ENCODE results near the gene NAALADL2. TPM values are rescaled to one million over a fixed set of nuclear protein-coding genes. Genes with fewer than 3 reads are reported as not detected.
A peak's percentile ranks its signal among the peaks of the same experiment; 100 is the strongest.

Gene NAALADL2
- polyA plus RNA-seq, 3 donors from 2014 or later = 0.10 TPM; not detected in 2

- Mint-ChIP-seq H3K4me3 (no peak overlapping the region), H3K9me3 (peaks cover 3 to 27% (median 18%) of the 10 kb centered on the region in 6 donors), H3K4me1 (no peaks in the 10 kb centered on the region), H3K27ac (no peak overlapping the region), H3K27me3 (ENCODE audit: low read depth in 3 of 3) (peaks cover 0 to under 1% (median 0%) of the 10 kb centered on the region in 3 donors), H3K36me3 (no peaks in the 10 kb centered on the region)
- no peak for DNase-seq
These were observed 160.0 kb downstream of the NAALADL2 start for GRCh38 chr3:175018946-175019727.

- Mint-ChIP-seq H3K4me3 (no peak overlapping the region), H3K36me3 (no peaks in the 10 kb centered on the region), H3K4me1 (no peaks in the 10 kb centered on the region), H3K27ac (no peak overlapping the region), H3K9me3 (peaks cover 4 to 27% (median 14%) of the 10 kb centered on the region in 6 donors), H3K27me3 (ENCODE audit: low read depth in 3 of 3) (no peaks in the 10 kb centered on the region)
- DNase-seq = no peak
These were observed 161.0 kb downstream of the NAALADL2 start for GRCh38 chr3:175020101-175020500.

GRCh38 chr3:175029828-175030227, 170.7 kb downstream of the NAALADL2 start:
- Mint-ChIP-seq H3K27me3 (ENCODE audit: low read depth in 3 of 3) (peaks cover 0 to 2% (median 0%) of the 10 kb centered on the region in 3 donors), H3K4me1 (no peaks in the 10 kb centered on the region), H3K36me3 (no peaks in the 10 kb centered on the region), H3K9me3 (peaks cover 5 to 23% (median 13%) of the 10 kb centered on the region in 6 donors), H3K4me3 (no peak overlapping the region), H3K27ac (no peak overlapping the region)
- no peak for DNase-seq

GRCh38 chr3:175039875-175040274, 180.7 kb downstream of the NAALADL2 start:
- peaks cover 13 to 44% (median 24%) of the 10 kb centered on the region in 6 donors for H3K9me3 Mint-ChIP-seq
- no peaks in the 10 kb centered on the region for H3K27me3 Mint-ChIP-seq (ENCODE audit: low read depth in 3 of 3)
- no peaks in the 10 kb centered on the region for H3K36me3 Mint-ChIP-seq
- no peaks in the 10 kb centered on the region for H3K4me1 Mint-ChIP-seq
- DNase-seq = no peak
- no peak overlapping the region for H3K27ac Mint-ChIP-seq
- no peak overlapping the region for H3K4me3 Mint-ChIP-seq

- no peak for DNase-seq
- Mint-ChIP-seq H3K4me1 (no peaks in the 10 kb centered on the region), H3K27me3 (ENCODE audit: low read depth in 3 of 3) (no peaks in the 10 kb centered on the region), H3K9me3 (peaks cover 8 to 45% (median 26%) of the 10 kb centered on the region in 6 donors), H3K4me3 (no peak overlapping the region), H3K27ac (no peak overlapping the region), H3K36me3 (no peaks in the 10 kb centered on the region)
These were observed 182.2 kb downstream of the NAALADL2 start for GRCh38 chr3:175041369-175041768.

- peaks cover 10 to 49% (median 18%) of the 10 kb centered on the region in 6 donors for H3K9me3 Mint-ChIP-seq
- no peak overlapping the region for H3K4me3 Mint-ChIP-seq
- peaks cover 0 to 2% (median 1%) of the 10 kb centered on the region in 3 donors for H3K27me3 Mint-ChIP-seq (ENCODE audit: low read depth in 3 of 3)
- no peaks in the 10 kb centered on the region for H3K4me1 Mint-ChIP-seq
- no peak overlapping the region for H3K27ac Mint-ChIP-seq
- no peaks in the 10 kb centered on the region for H3K36me3 Mint-ChIP-seq
- DNase-seq = no peak
These were observed 187.5 kb downstream of the NAALADL2 start for GRCh38 chr3:175046601-175047000.

GRCh38 chr3:175047786-175048185, 188.7 kb downstream of the NAALADL2 start:
- Mint-ChIP-seq H3K36me3 (no peaks in the 10 kb centered on the region), H3K27ac (no peak overlapping the region), H3K9me3 (peaks cover 11 to 54% (median 17%) of the 10 kb centered on the region in 6 donors), H3K27me3 (ENCODE audit: low read depth in 3 of 3) (peaks cover 0 to 2% (median 1%) of the 10 kb centered on the region in 3 donors), H3K4me1 (no peaks in the 10 kb centered on the region), H3K4me3 (no peak overlapping the region)
- DNase-seq = no peak

- Mint-ChIP-seq H3K9me3 (peaks cover 9 to 67% (median 30%) of the 10 kb centered on the region in 6 donors), H3K36me3 (no peaks in the 10 kb centered on the region), H3K4me1 (no peaks in the 10 kb centered on the region), H3K4me3 (peak overlapping the region in 1 of 5 donors; percentile 33), H3K27me3 (ENCODE audit: low read depth in 3 of 3) (peaks cover 0 to 5% (median 0%) of the 10 kb centered on the region in 3 donors), H3K27ac (no peak overlapping the region)
- no peak for DNase-seq
These were observed 198.3 kb downstream of the NAALADL2 start for GRCh38 chr3:175057401-175057800.

- no peak for DNase-seq
- Mint-ChIP-seq H3K36me3 (no peaks in the 10 kb centered on the region), H3K27me3 (ENCODE audit: low read depth in 3 of 3) (peaks cover 0 to 5% (median 0%) of the 10 kb centered on the region in 3 donors), H3K4me3 (no peak overlapping the region), H3K27ac (no peak overlapping the region), H3K9me3 (peaks cover 9 to 56% (median 28%) of the 10 kb centered on the region in 6 donors), H3K4me1 (no peaks in the 10 kb centered on the region)
These were observed 200.7 kb downstream of the NAALADL2 start for GRCh38 chr3:175059788-175060187.

GRCh38 chr3:175065497-175065896, 206.4 kb downstream of the NAALADL2 start:
- no peak for DNase-seq
- Mint-ChIP-seq H3K4me1 (no peaks in the 10 kb centered on the region), H3K9me3 (peaks cover 9 to 32% (median 12%) of the 10 kb centered on the region in 6 donors), H3K27me3 (ENCODE audit: low read depth in 3 of 3) (no peaks in the 10 kb centered on the region), H3K36me3 (no peaks in the 10 kb centered on the region), H3K4me3 (no peak overlapping the region), H3K27ac (no peak overlapping the region)

GRCh38 chr3:175066617-175067415, 207.7 kb downstream of the NAALADL2 start:
- no peaks in the 10 kb centered on the region for H3K27me3 Mint-ChIP-seq (ENCODE audit: low read depth in 3 of 3)
- peaks cover 7 to 26% (median 12%) of the 10 kb centered on the region in 6 donors for H3K9me3 Mint-ChIP-seq
- H3K4me1 Mint-ChIP-seq = no peaks in the 10 kb centered on the region
- no peak overlapping the region for H3K4me3 Mint-ChIP-seq
- H3K36me3 Mint-ChIP-seq = no peaks in the 10 kb centered on the region
- no peak overlapping the region for H3K27ac Mint-ChIP-seq
- no peak for DNase-seq

GRCh38 chr3:175068587-175068986, 209.5 kb downstream of the NAALADL2 start:
- Mint-ChIP-seq H3K4me1 (no peaks in the 10 kb centered on the region), H3K27me3 (ENCODE audit: low read depth in 3 of 3) (no peaks in the 10 kb centered on the region), H3K9me3 (peaks cover 6 to 25% (median 10%) of the 10 kb centered on the region in 6 donors), H3K27ac (no peak overlapping the region), H3K36me3 (no peaks in the 10 kb centered on the region), H3K4me3 (no peak overlapping the region)
- no peak for DNase-seq

- no peak for DNase-seq
- H3K36me3 Mint-ChIP-seq = no peaks in the 10 kb centered on the region
- no peak overlapping the region for H3K27ac Mint-ChIP-seq
- peaks cover 6 to 20% (median 10%) of the 10 kb centered on the region in 6 donors for H3K9me3 Mint-ChIP-seq
- peaks cover 0 to 3% (median 2%) of the 10 kb centered on the region in 3 donors for H3K27me3 Mint-ChIP-seq (ENCODE audit: low read depth in 3 of 3)
- no peak overlapping the region for H3K4me3 Mint-ChIP-seq
- H3K4me1 Mint-ChIP-seq = no peaks in the 10 kb centered on the region
These were observed 211.8 kb downstream of the NAALADL2 start for GRCh38 chr3:175070946-175071345.

All from immature natural killer cell (primary cell).